H9 (cell line): ENCODE results near the gene PRR11. TPM values are rescaled to one million over a fixed set of nuclear protein-coding genes. Genes with fewer than 3 reads are reported as not detected.

Experiments used
- DNase-seq: peaks from one replicate; pipeline ENCODE4 v3.0.0-alpha.2; 2017
- H2AFZ ChIP-seq: one replicate; pipeline ENCODE4 v1.6.1; 2013; ENCODE audit warnings: mild to moderate bottlenecking, low read length, control low read depth, moderate library complexity
- H2AK5ac ChIP-seq: 2 replicates; pipeline ENCODE4 v1.6.1; 2013; ENCODE audit warnings: low read length, control low read depth, mixed read lengths; ENCODE audit not compliant: insufficient read length
- H2BK120ac ChIP-seq: one replicate; pipeline ENCODE4 v1.6.1; 2013; ENCODE audit warnings: low read depth, mild to moderate bottlenecking, low read length, control low read depth, inconsistent platforms; ENCODE audit not compliant: poor library complexity, severe bottlenecking
- H2BK12ac ChIP-seq: 2 replicates; pipeline ENCODE4 v1.6.1; 2013; ENCODE audit warnings: low read length, control low read depth, mixed read lengths, low read depth; ENCODE audit not compliant: insufficient read length
- H2BK15ac ChIP-seq: 2 replicates; pipeline ENCODE4 v1.6.1; 2013; ENCODE audit warnings: low read depth, low read length, control low read depth
- H2BK20ac ChIP-seq: one replicate; pipeline ENCODE4 v1.6.1; 2013; ENCODE audit warnings: low read depth, mild to moderate bottlenecking, low read length, control low read depth, inconsistent platforms; ENCODE audit not compliant: poor library complexity, severe bottlenecking
- H2BK5ac ChIP-seq: 2 replicates; pipeline ENCODE4 v1.6.1; 2013; ENCODE audit warnings: low read length, control low read depth, mixed read lengths; ENCODE audit not compliant: insufficient read length
- H3K14ac ChIP-seq: 2 replicates; pipeline ENCODE4 v1.6.1; 2013; ENCODE audit warnings: low read length, control low read depth; ENCODE audit not compliant: insufficient read depth
- H3K18ac ChIP-seq: 2 replicates; pipeline ENCODE4 v1.6.1; 2013; ENCODE audit warnings: low read depth, mild to moderate bottlenecking, mixed read lengths, low read length, control low read depth; ENCODE audit not compliant: insufficient read length
- H3K23ac ChIP-seq: 2 replicates; pipeline ENCODE4 v1.6.1; 2013; ENCODE audit warnings: low read length, control low read depth, mixed read lengths, low read depth; ENCODE audit not compliant: insufficient read length
- H3K23me2 ChIP-seq: 2 replicates; pipeline ENCODE4 v1.6.1; 2013; ENCODE audit warnings: low read depth, mild to moderate bottlenecking, mixed read lengths, low read length, control low read depth; ENCODE audit not compliant: insufficient read length, poor library complexity, severe bottlenecking
- H3K27ac ChIP-seq: 2 replicates; pipeline ENCODE4 v1.5.1; 2013; ENCODE audit warnings: low read length, control low read depth, mixed read lengths, low read depth; ENCODE audit not compliant: insufficient read length
- H3K27me3 ChIP-seq: 2 replicates; pipeline ENCODE4 v1.6.1; 2013; ENCODE audit warnings: low read length, control low read depth, inconsistent platforms; ENCODE audit not compliant: insufficient read depth
- H3K4ac ChIP-seq: 2 replicates; pipeline ENCODE4 v1.6.1; 2013; ENCODE audit warnings: low read depth, mild to moderate bottlenecking, control low read depth, inconsistent platforms, low read length, moderate library complexity
- H3K4me1 ChIP-seq: 2 replicates; pipeline ENCODE4 v1.6.1; 2013; ENCODE audit warnings: low read length, control low read depth, inconsistent platforms; ENCODE audit not compliant: insufficient read depth
- H3K4me2 ChIP-seq: 2 replicates; pipeline ENCODE4 v1.6.1; 2013; ENCODE audit warnings: low read length, control low read depth, mixed read lengths; ENCODE audit not compliant: insufficient read length, insufficient read depth
- H3K56ac ChIP-seq: 2 replicates; pipeline ENCODE4 v1.6.1; 2013; ENCODE audit warnings: low read depth, mild to moderate bottlenecking, mixed read lengths, low read length, control low read depth; ENCODE audit not compliant: insufficient read length
- H3K79me1 ChIP-seq: 2 replicates; pipeline ENCODE4 v1.6.1; 2013; ENCODE audit warnings: low read depth, mild to moderate bottlenecking, moderate library complexity, low read length, control low read depth, inconsistent platforms; ENCODE audit not compliant: insufficient read depth, poor library complexity, severe bottlenecking
- H3K79me2 ChIP-seq: 2 replicates; pipeline ENCODE4 v1.6.1; 2013; ENCODE audit warnings: low read length, control low read depth, inconsistent platforms; ENCODE audit not compliant: insufficient read depth
- H3K9ac ChIP-seq: 2 replicates; pipeline ENCODE4 v1.6.1; 2013; ENCODE audit warnings: low read length, control low read depth, mixed read lengths; ENCODE audit not compliant: insufficient read length; ENCODE audit errors: extremely low read depth
- H3K9me3 ChIP-seq: one replicate; pipeline ENCODE4 v1.6.1; 2013; ENCODE audit warnings: low read depth, low read length, inconsistent platforms; ENCODE audit not compliant: control insufficient read depth
- H3T11ph ChIP-seq: one replicate; pipeline ENCODE4 v1.6.1; 2013; ENCODE audit warnings: mild to moderate bottlenecking, low read length, control low read depth, inconsistent platforms
- H4K20me1 ChIP-seq: one replicate; pipeline ENCODE4 v1.6.1; 2013; ENCODE audit not compliant: control insufficient read depth, insufficient read length, insufficient read depth
- H4K5ac ChIP-seq: 2 replicates; pipeline ENCODE4 v1.6.1; 2013; ENCODE audit warnings: low read depth, mild to moderate bottlenecking, mixed read lengths, low read length, control low read depth; ENCODE audit not compliant: insufficient read length
- H4K8ac ChIP-seq: replicated peaks from 2 replicates; pipeline ENCODE4 v1.6.1; 2013; ENCODE audit warnings: low read length, control low read depth, mixed read lengths, low read depth; ENCODE audit not compliant: insufficient read length
- H4K91ac ChIP-seq: 2 replicates; pipeline ENCODE4 v1.6.1; 2013; ENCODE audit warnings: low read depth, mild to moderate bottlenecking, moderate library complexity, mixed read lengths, low read length, control low read depth; ENCODE audit not compliant: insufficient read length
- H3K27ac Mint-ChIP-seq, 3 experiments: 2 replicates in 2 of 3; 3 replicates in 1 of 3; pipeline ENCODE4 v1.8.0; 2020 to 2021; ENCODE audit warnings: mixed read lengths in 3 of 3, mild to moderate bottlenecking in 1 of 3, moderate library complexity in 1 of 3
- H3K27me3 Mint-ChIP-seq: 2 replicates; pipeline ENCODE4 v1.8.0; 2021; ENCODE audit warnings: low read depth, mild to moderate bottlenecking, moderate library complexity, mixed read lengths
- H3K36me3 Mint-ChIP-seq, 3 experiments: 2 replicates in 2 of 3; 3 replicates in 1 of 3; pipeline ENCODE4 v1.8.0; 2020 to 2021; ENCODE audit warnings: low read depth in 3 of 3, mixed read lengths in 3 of 3; ENCODE audit not compliant: insufficient read depth in 1 of 3
- H3K4me1 Mint-ChIP-seq, 2 experiments: 2 replicates each; pipeline ENCODE4 v1.8.0; 2020; ENCODE audit warnings: mixed read lengths in 2 of 2
- H3K4me3 Mint-ChIP-seq, 2 experiments: 2 replicates in 1 of 2; 3 replicates in 1 of 2; pipeline ENCODE4 v1.8.0; 2020 to 2021; ENCODE audit warnings: mild to moderate bottlenecking in 2 of 2, mixed read lengths in 2 of 2, moderate library complexity in 1 of 2
- H3K9me3 Mint-ChIP-seq, 2 experiments: 2 replicates in 1 of 2; 3 replicates in 1 of 2; pipeline ENCODE4 v1.8.0; 2020; ENCODE audit warnings: mild to moderate bottlenecking in 2 of 2, mixed read lengths in 2 of 2, moderate library complexity in 1 of 2
- WGBS: extraction: QIAGEN DNeasy Blood & Tissue Kit; methylation state at CpG from one replicate; pipeline ENCODE4 v1.1.7; 2013; ENCODE audit warnings: missing lambda C conversion rate, low lambda C conversion rate, mixed read lengths; ENCODE audit not compliant: insufficient read length; ENCODE audit errors: extremely low coverage; 5-methylcytosine and 5-hydroxymethylcytosine counted together
- total RNA-seq: library from RNA; stranded (reverse); gene quantifications from 2 replicates; pipeline ENCODE4 v1.2.1, GENCODE V29; 2021
- TF ChIP-seq, protein P1 (sequence below): fragments of 200-600 bp; sonication (generic); conservative IDR thresholded peaks from 3 replicates; pipeline ENCODE4 v1.8.0; 2021; ENCODE audit warnings: antibody characterized with exemption, mild to moderate bottlenecking

PRR11 gene
- total RNA-seq, 1 experiment from 2014 or later: 70.7 TPM

DNA sequence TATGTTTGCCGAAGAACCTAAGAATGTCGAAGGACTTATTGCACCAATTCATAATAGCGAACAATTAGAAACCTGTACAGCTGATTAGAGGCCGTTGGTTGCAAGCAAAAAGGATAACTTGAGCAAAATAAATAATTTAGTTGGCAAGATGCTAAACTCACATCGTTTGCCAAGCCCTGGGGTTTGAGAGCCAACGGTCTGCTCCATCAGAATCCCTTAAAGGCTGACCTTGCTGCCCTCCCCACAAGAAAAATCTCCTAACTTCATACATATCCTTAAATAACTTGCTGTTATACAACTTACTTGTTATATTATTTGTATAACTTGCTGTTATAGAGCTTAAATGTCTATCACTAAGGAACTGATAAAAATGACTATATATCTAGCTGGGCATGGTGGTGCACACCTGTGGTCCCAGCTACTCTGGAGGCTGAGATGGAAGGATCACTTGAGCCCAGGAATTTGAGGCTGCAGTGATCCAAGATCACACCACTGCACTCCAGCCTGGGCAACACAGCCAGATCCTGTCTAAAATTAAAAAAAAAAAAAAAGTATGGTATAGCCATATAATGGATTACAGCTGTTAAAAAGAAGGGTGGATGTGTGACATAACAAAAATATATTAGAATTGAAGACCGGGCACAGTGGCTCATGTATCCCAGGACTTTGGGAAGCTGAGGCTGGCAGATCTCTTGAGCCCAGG, 47.0 kb upstream of the PRR11 start:
- no peak overlapping the region for H4K8ac ChIP-seq
- H3K4me1 ChIP-seq: no peaks in the 10 kb centered on the region
- no peak overlapping the region for H3K4ac ChIP-seq
- H2BK120ac ChIP-seq: no peak overlapping the region
- no peak overlapping the region for H3K18ac ChIP-seq
- no peak overlapping the region for H2BK5ac ChIP-seq
- H3T11ph ChIP-seq: no peak overlapping the region
- H4K91ac ChIP-seq: no peak overlapping the region
- H3K27me3 ChIP-seq: no peaks in the 10 kb centered on the region
- Mint-ChIP-seq H3K36me3 (peaks cover 19 to 33% (median 20%) of the 10 kb centered on the region in 3 experiments), H3K27ac (no peak overlapping the region), H3K9me3 (no peaks in the 10 kb centered on the region), H3K4me1 (peaks cover 9 to 12% of the 10 kb centered on the region in 2 experiments), H3K27me3 (no peaks in the 10 kb centered on the region), H3K4me3 (peak overlapping the region; percentile 98 to 99; a peak in 2 of 5 replicates)
- H2BK20ac ChIP-seq: no peak overlapping the region
- no peak overlapping the region for H3K23ac ChIP-seq
- peaks cover 4% of the 10 kb centered on the region for H3K23me2 ChIP-seq
- peaks cover 6% of the 10 kb centered on the region; the same call in 1 of the 2 replicates for H3K79me2 ChIP-seq
- H2AFZ ChIP-seq: no peak overlapping the region
- DNase-seq: no peak
- H3K56ac ChIP-seq: no peak overlapping the region
- H4K20me1 ChIP-seq: no peaks in the 10 kb centered on the region
- no CpG with 5 or more reads among the region's 7 CpGs for WGBS
- no peak overlapping the region for H2BK15ac ChIP-seq
- no peak overlapping the region for H2BK12ac ChIP-seq
- no peak overlapping the region for H3K14ac ChIP-seq
- no peak overlapping the region for H3K4me2 ChIP-seq
- H4K5ac ChIP-seq: no peak overlapping the region
- H3K27ac ChIP-seq: no peak overlapping the region
- no peak overlapping the region for H2AK5ac ChIP-seq
- no peak overlapping the region for H3K9ac ChIP-seq
- H3K9me3 ChIP-seq: no peaks in the 10 kb centered on the region
- TF ChIP-seq, protein P1, sequence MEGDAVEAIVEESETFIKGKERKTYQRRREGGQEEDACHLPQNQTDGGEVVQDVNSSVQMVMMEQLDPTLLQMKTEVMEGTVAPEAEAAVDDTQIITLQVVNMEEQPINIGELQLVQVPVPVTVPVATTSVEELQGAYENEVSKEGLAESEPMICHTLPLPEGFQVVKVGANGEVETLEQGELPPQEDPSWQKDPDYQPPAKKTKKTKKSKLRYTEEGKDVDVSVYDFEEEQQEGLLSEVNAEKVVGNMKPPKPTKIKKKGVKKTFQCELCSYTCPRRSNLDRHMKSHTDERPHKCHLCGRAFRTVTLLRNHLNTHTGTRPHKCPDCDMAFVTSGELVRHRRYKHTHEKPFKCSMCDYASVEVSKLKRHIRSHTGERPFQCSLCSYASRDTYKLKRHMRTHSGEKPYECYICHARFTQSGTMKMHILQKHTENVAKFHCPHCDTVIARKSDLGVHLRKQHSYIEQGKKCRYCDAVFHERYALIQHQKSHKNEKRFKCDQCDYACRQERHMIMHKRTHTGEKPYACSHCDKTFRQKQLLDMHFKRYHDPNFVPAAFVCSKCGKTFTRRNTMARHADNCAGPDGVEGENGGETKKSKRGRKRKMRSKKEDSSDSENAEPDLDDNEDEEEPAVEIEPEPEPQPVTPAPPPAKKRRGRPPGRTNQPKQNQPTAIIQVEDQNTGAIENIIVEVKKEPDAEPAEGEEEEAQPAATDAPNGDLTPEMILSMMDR: no peak
- no peaks in the 10 kb centered on the region for H3K79me1 ChIP-seq
